ENCODE results near the gene PLXDC2.
A peak's percentile ranks its signal among the peaks of the same experiment; 100 is the strongest.
"Not testable (repeated sequence)": the region's sequence is repeated elsewhere in the genome, so short reads cannot be mapped to it uniquely, and the experiment has no call there.

PLXDC2 gene

GRCh38 chr10:19816411-19817230 lies at the start of gene PLXDC2:
Gene PLXDC2, plus strand, starts transcription at chr10:19816432.
- H3K9me3 ChIP-seq (ENCODE audit: control insufficient read depth in 1 of 2, low read length in 2 of 2), result no peaks in the 10 kb centered on the region
- H3K4me3 ChIP-seq (ENCODE audit: low read depth in 1 of 2, low read length in 2 of 2), result peak within 1 kb of the TSS; percentile 84 to 96
- H3K9ac ChIP-seq (ENCODE audit: low read depth in 1 of 2, low read length in 2 of 2), result peak within 1 kb of the TSS; percentile 59 to 71
- H3K27me3 ChIP-seq (ENCODE audit: control insufficient read depth in 1 of 2, insufficient read depth in 2 of 2, low read length in 2 of 2), result no peaks in the 10 kb centered on the region
- H3K27ac ChIP-seq (ENCODE audit: low read depth, low read length), result peak within 1 kb of the TSS; percentile 70
- H3K4me1 ChIP-seq (ENCODE audit: control insufficient read depth in 1 of 2, insufficient read depth in 2 of 2, low read length in 2 of 2), result peaks cover 16 to 19% of the 10 kb centered on the region in 2 donors
- H3K36me3 ChIP-seq (ENCODE audit: control insufficient read depth in 1 of 2, insufficient read depth in 2 of 2, low read length in 2 of 2), result no peaks in the 10 kb centered on the region

DNA sequence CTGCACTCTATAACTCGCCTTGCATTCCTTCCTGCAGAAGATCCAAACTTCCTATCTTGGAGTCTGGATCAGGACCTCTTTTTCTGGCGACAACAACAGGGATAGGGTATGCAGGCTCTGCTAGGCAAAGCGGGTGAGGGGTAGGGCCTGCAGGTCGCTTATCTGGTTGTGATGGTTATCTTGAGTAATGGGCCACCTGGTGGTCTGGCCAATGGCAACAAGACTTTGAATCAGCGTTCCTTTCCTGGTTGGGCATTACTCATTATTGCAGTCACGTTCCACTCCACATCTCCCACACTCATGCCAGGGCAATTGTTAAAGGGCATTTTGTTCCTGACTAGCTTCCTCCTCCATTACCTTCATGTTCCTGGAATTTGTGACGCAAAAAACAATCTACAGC lies 48.4 kb upstream of the PLXDC2 start:
- Histone ChIP-seq H3K4me1 (ENCODE audit: control insufficient read depth in 1 of 2, insufficient read depth in 2 of 2, low read length in 2 of 2) (no peaks in the 10 kb centered on the region), H3K36me3 (ENCODE audit: control insufficient read depth in 1 of 2, insufficient read depth in 2 of 2, low read length in 2 of 2) (no peaks in the 10 kb centered on the region), H3K9me3 (ENCODE audit: control insufficient read depth in 1 of 2, low read length in 2 of 2) (no peaks in the 10 kb centered on the region), H3K27ac (ENCODE audit: low read depth, low read length) (no peak overlapping the region), H3K9ac (ENCODE audit: low read depth in 1 of 2, low read length in 2 of 2) (no peak overlapping the region), H3K27me3 (ENCODE audit: control insufficient read depth in 1 of 2, insufficient read depth in 2 of 2, low read length in 2 of 2) (no peaks in the 10 kb centered on the region), H3K4me3 (ENCODE audit: low read depth in 1 of 2, low read length in 2 of 2) (no peak overlapping the region)

DNA sequence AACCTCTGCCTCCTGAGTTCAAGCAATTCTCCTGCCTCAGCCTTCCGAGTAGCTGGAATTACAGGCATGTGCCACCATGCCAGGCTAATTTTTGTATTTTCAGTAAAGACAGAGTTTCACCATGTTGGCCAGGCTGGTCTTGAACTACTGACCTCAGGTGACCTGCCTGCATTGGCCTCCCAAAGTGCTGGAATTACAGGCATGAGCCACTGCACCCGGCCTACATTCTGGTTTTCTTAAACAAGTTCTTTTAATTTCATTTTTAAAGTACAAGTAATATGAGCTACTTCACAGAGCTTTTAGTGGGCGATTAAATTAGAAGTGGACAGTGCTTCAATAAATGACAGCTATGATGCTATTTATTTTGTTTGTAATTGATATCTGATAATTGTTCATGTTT lies 46.4 kb upstream of the PLXDC2 start:
- not testable (repeated sequence) for H3K9ac ChIP-seq (ENCODE audit: low read depth in 1 of 2, low read length in 2 of 2); H3K27me3 ChIP-seq (ENCODE audit: control insufficient read depth in 1 of 2, insufficient read depth in 2 of 2, low read length in 2 of 2); H3K4me3 ChIP-seq (ENCODE audit: low read depth in 1 of 2, low read length in 2 of 2); H3K9me3 ChIP-seq (ENCODE audit: control insufficient read depth in 1 of 2, low read length in 2 of 2); H3K27ac ChIP-seq (ENCODE audit: low read depth, low read length); H3K36me3 ChIP-seq (ENCODE audit: control insufficient read depth in 1 of 2, insufficient read depth in 2 of 2, low read length in 2 of 2); H3K4me1 ChIP-seq (ENCODE audit: control insufficient read depth in 1 of 2, insufficient read depth in 2 of 2, low read length in 2 of 2)

DNA sequence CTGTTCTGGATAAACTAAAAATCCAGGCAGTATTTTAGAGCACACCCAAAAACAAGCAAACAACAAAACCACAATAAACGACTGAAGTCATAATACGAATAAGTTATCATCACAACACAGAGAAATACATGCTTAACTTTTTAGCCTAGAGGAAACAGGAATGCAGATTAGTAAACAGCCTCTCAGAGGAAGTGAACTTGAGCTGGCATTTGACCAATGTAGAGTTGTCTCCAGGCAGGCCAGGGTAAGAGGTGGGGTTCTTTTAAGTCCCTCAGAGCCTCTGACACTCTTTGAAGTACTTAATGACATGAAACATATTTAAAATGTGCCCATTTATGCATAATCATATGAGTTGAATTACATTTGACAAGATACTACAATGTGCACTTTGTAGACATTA lies 43.3 kb upstream of the PLXDC2 start:
- H3K9me3 ChIP-seq (ENCODE audit: control insufficient read depth in 1 of 2, low read length in 2 of 2), result no peaks in the 10 kb centered on the region
- no peaks in the 10 kb centered on the region for H3K36me3 ChIP-seq (ENCODE audit: control insufficient read depth in 1 of 2, insufficient read depth in 2 of 2, low read length in 2 of 2)
- H3K9ac ChIP-seq (ENCODE audit: low read depth in 1 of 2, low read length in 2 of 2), result no peak overlapping the region
- no peak overlapping the region for H3K27ac ChIP-seq (ENCODE audit: low read depth, low read length)
- H3K4me1 ChIP-seq (ENCODE audit: control insufficient read depth in 1 of 2, insufficient read depth in 2 of 2, low read length in 2 of 2), result no peaks in the 10 kb centered on the region
- no peak overlapping the region for H3K4me3 ChIP-seq (ENCODE audit: low read depth in 1 of 2, low read length in 2 of 2)
- H3K27me3 ChIP-seq (ENCODE audit: control insufficient read depth in 1 of 2, insufficient read depth in 2 of 2, low read length in 2 of 2), result no peaks in the 10 kb centered on the region

DNA sequence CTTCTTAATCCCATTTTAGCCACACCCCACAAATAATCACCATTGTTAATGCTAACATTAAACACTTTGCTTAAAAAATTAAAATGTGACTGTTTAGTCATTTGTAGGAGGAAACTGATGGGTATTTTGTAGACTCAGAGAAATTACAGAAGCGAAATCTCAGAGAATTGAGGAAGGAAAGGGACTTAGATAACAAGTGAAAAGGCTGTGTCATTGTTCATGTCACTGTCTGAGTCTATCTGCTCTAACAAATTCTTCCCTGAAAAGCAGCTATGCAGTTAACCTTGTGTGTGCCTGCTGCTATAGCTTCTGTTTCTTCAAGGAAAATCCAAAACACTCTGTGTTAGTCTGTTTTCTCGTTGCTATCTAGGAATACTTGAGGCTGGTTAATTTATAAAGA lies 40.9 kb upstream of the PLXDC2 start:
- H3K27ac ChIP-seq (ENCODE audit: low read depth, low read length), result no peak overlapping the region

DNA sequence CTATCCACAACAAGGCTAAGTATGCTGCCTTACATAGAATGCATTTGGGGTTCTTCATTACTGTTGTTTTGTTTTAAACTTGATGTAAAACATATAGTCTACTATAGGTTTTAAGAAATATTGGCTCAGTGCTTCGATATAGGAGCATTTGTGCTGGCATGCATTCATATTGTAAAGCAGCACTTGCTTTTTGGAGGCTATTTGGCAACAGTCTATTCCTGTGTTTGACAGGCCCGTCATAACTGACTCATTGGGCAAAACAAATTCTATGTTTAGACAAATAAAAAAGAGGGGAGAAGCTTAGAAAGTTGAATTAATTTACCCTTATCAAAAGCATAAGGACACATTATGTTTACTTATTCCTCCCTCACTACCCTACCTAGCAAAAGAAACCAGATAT lies 38.4 kb upstream of the PLXDC2 start:
- no peaks in the 10 kb centered on the region for H3K36me3 ChIP-seq (ENCODE audit: control insufficient read depth in 1 of 2, insufficient read depth in 2 of 2, low read length in 2 of 2)
- H3K27ac ChIP-seq (ENCODE audit: low read depth, low read length), result no peak overlapping the region
- H3K4me1 ChIP-seq (ENCODE audit: control insufficient read depth in 1 of 2, insufficient read depth in 2 of 2, low read length in 2 of 2), result no peaks in the 10 kb centered on the region
- H3K27me3 ChIP-seq (ENCODE audit: control insufficient read depth in 1 of 2, insufficient read depth in 2 of 2, low read length in 2 of 2), result no peaks in the 10 kb centered on the region
- H3K9me3 ChIP-seq (ENCODE audit: control insufficient read depth in 1 of 2, low read length in 2 of 2), result peaks cover 0 to 4% of the 10 kb centered on the region in 2 donors
- no peak overlapping the region for H3K4me3 ChIP-seq (ENCODE audit: low read depth in 1 of 2, low read length in 2 of 2)
- no peak overlapping the region for H3K9ac ChIP-seq (ENCODE audit: low read depth in 1 of 2, low read length in 2 of 2)

More for the DNA sequence above, 40.9 kb upstream of the PLXDC2 start:
- H3K4me1 ChIP-seq (ENCODE audit: control insufficient read depth in 1 of 2, insufficient read depth in 2 of 2, low read length in 2 of 2), result no peaks in the 10 kb centered on the region
- H3K4me3 ChIP-seq (ENCODE audit: low read depth in 1 of 2, low read length in 2 of 2), result no peak overlapping the region
- no peak overlapping the region for H3K9ac ChIP-seq (ENCODE audit: low read depth in 1 of 2, low read length in 2 of 2)
- no peaks in the 10 kb centered on the region for H3K27me3 ChIP-seq (ENCODE audit: control insufficient read depth in 1 of 2, insufficient read depth in 2 of 2, low read length in 2 of 2)
- no peaks in the 10 kb centered on the region for H3K36me3 ChIP-seq (ENCODE audit: control insufficient read depth in 1 of 2, insufficient read depth in 2 of 2, low read length in 2 of 2)
- peaks cover 0 to 4% of the 10 kb centered on the region in 2 donors for H3K9me3 ChIP-seq (ENCODE audit: control insufficient read depth in 1 of 2, low read length in 2 of 2)

- H3K4me1 ChIP-seq (ENCODE audit: control insufficient read depth in 1 of 2, insufficient read depth in 2 of 2, low read length in 2 of 2), result no peaks in the 10 kb centered on the region
- H3K27ac ChIP-seq (ENCODE audit: low read depth, low read length), result no peak overlapping the region
- H3K27me3 ChIP-seq (ENCODE audit: control insufficient read depth in 1 of 2, insufficient read depth in 2 of 2, low read length in 2 of 2), result no peaks in the 10 kb centered on the region
- H3K4me3 ChIP-seq (ENCODE audit: low read depth in 1 of 2, low read length in 2 of 2), result no peak overlapping the region
- peaks cover 0 to 4% of the 10 kb centered on the region in 2 donors for H3K9me3 ChIP-seq (ENCODE audit: control insufficient read depth in 1 of 2, low read length in 2 of 2)
- H3K9ac ChIP-seq (ENCODE audit: low read depth in 1 of 2, low read length in 2 of 2), result no peak overlapping the region
- no peaks in the 10 kb centered on the region for H3K36me3 ChIP-seq (ENCODE audit: control insufficient read depth in 1 of 2, insufficient read depth in 2 of 2, low read length in 2 of 2)
These were observed 37.2 kb upstream of the PLXDC2 start for GRCh38 chr10:19778996-19779395.

DNA sequence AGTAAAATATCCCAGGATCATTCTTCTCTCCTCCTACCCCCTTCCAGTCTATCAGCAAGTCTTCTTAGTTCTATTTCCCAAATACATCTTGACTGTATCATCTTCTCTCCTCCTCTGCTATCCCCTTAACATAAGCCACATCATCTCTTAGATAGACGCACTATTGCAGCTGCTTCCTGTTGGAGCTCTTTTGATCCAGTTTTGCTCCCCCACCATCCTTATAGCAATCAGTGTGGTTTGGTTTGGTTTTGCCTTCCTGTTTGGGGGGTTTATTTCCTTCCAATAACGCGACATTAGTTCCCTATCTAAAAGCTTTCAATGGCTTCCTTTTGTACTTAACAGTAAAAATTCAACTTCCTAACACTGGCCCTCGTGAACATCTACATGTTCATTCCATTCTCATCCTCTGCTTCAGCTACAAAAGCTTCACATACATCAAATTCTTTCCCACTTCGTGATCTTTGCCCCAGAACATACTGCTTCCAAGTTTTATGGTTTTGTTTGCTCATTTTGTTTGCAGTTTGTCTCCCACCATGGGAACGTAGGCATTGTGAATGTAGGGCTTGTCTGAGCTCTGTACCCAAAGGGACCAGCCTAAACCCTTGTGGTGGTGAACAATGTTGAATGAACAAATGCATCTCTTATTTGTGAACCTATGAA lies 33.7 kb upstream of the PLXDC2 start:
- Histone ChIP-seq H3K9me3 (ENCODE audit: control insufficient read depth in 1 of 2, low read length in 2 of 2) (peaks cover 0 to 4% of the 10 kb centered on the region in 2 donors), H3K9ac (ENCODE audit: low read depth in 1 of 2, low read length in 2 of 2) (no peak overlapping the region), H3K27me3 (ENCODE audit: control insufficient read depth in 1 of 2, insufficient read depth in 2 of 2, low read length in 2 of 2) (no peaks in the 10 kb centered on the region), H3K27ac (ENCODE audit: low read depth, low read length) (no peak overlapping the region), H3K4me3 (ENCODE audit: low read depth in 1 of 2, low read length in 2 of 2) (no peak overlapping the region), H3K4me1 (ENCODE audit: control insufficient read depth in 1 of 2, insufficient read depth in 2 of 2, low read length in 2 of 2) (no peaks in the 10 kb centered on the region), H3K36me3 (ENCODE audit: control insufficient read depth in 1 of 2, insufficient read depth in 2 of 2, low read length in 2 of 2) (no peaks in the 10 kb centered on the region)

GRCh38 chr10:19783721-19784120 lies 32.5 kb upstream of the PLXDC2 start:
- Histone ChIP-seq H3K27me3 (ENCODE audit: control insufficient read depth in 1 of 2, insufficient read depth in 2 of 2, low read length in 2 of 2) (no peaks in the 10 kb centered on the region), H3K27ac (ENCODE audit: low read depth, low read length) (no peak overlapping the region), H3K9me3 (ENCODE audit: control insufficient read depth in 1 of 2, low read length in 2 of 2) (peaks cover 0 to 4% of the 10 kb centered on the region in 2 donors), H3K4me3 (ENCODE audit: low read depth in 1 of 2, low read length in 2 of 2) (no peak overlapping the region), H3K4me1 (ENCODE audit: control insufficient read depth in 1 of 2, insufficient read depth in 2 of 2, low read length in 2 of 2) (no peaks in the 10 kb centered on the region), H3K36me3 (ENCODE audit: control insufficient read depth in 1 of 2, insufficient read depth in 2 of 2, low read length in 2 of 2) (no peaks in the 10 kb centered on the region), H3K9ac (ENCODE audit: low read depth in 1 of 2, low read length in 2 of 2) (no peak overlapping the region)

GRCh38 chr10:19785366-19785765 lies 30.9 kb upstream of the PLXDC2 start:
- H3K27ac ChIP-seq (ENCODE audit: low read depth, low read length), result no peak overlapping the region
- H3K27me3 ChIP-seq (ENCODE audit: control insufficient read depth in 1 of 2, insufficient read depth in 2 of 2, low read length in 2 of 2), result no peaks in the 10 kb centered on the region
- H3K9ac ChIP-seq (ENCODE audit: low read depth in 1 of 2, low read length in 2 of 2), result no peak overlapping the region
- H3K36me3 ChIP-seq (ENCODE audit: control insufficient read depth in 1 of 2, insufficient read depth in 2 of 2, low read length in 2 of 2), result no peaks in the 10 kb centered on the region
- H3K9me3 ChIP-seq (ENCODE audit: control insufficient read depth in 1 of 2, low read length in 2 of 2), result no peaks in the 10 kb centered on the region
- no peak overlapping the region for H3K4me3 ChIP-seq (ENCODE audit: low read depth in 1 of 2, low read length in 2 of 2)
- H3K4me1 ChIP-seq (ENCODE audit: control insufficient read depth in 1 of 2, insufficient read depth in 2 of 2, low read length in 2 of 2), result no peaks in the 10 kb centered on the region
